K562 (cell line): ENCODE measurements around the gene CKMT2. TPM values are rescaled to one million over a fixed set of nuclear protein-coding genes. Genes with fewer than 3 reads are reported as not detected.

ENCODE experiments used
- DNMT1 ChIP-seq: fragments of 450-650 bp; IDR thresholded peaks from 2 replicates; pipeline ENCODE4 v1.6.1; 2016; ENCODE audit warnings: antibody characterized with exemption, mild to moderate bottlenecking
- GABPB2 ChIP-seq: fragments of 250-450 bp; sonication (Bioruptor Pico); conservative IDR thresholded peaks from 2 replicates; pipeline ENCODE4 v1.5.1; 2021; ENCODE audit warnings: mild to moderate bottlenecking
- MYC ChIP-seq, 2 experiments: fragments of 250-450 bp in 1 of 2; sonication (Bioruptor Pico) in 1 of 2; IDR thresholded peaks; 2 replicates each; pipeline versions ENCODE4 v1.5.1 to v1.6.1; 2012 to 2021; ENCODE audit warnings: low read depth in 2 of 2, borderline replicate concordance in 1 of 2, improper control_type of control experiment in 1 of 2, low read length in 1 of 2, mild to moderate bottlenecking in 1 of 2, moderate library complexity in 1 of 2
- PRMT5 ChIP-seq: sonication (generic); formaldehyde crosslinking; IDR thresholded peaks from 2 replicates; pipeline ENCODE4 v1.5.0; 2020; ENCODE audit warnings: missing genetic modification reagents
- SAFB ChIP-seq: fragments of 200-400 bp; formaldehyde crosslinking; IDR thresholded peaks from 2 replicates; pipeline ENCODE4 v1.6.1; 2017; ENCODE audit warnings: low read depth, low read length, borderline replicate concordance
- SMAD4 ChIP-seq: fragments of 250-450 bp; sonication (Bioruptor Pico); conservative IDR thresholded peaks from 2 replicates; pipeline ENCODE4 v1.8.0; 2021; ENCODE audit warnings: inconsistent platforms, mild to moderate bottlenecking, moderate library complexity
- SUPT5H ChIP-seq: fragments of 450-650 bp; IDR thresholded peaks from 2 replicates; pipeline ENCODE4 v1.6.1; 2016
- TOE1 ChIP-seq, 2 experiments: fragments of 450-650 bp in 1 of 2; sonication (generic) in 1 of 2; formaldehyde crosslinking in 1 of 2; IDR thresholded peaks; 2 replicates each; pipeline versions ENCODE4 v1.7.1 to v1.8.0; 2016 to 2022; ENCODE audit warnings: borderline replicate concordance in 2 of 2, mild to moderate bottlenecking in 2 of 2, antibody characterized with exemption in 1 of 2, inconsistent platforms in 1 of 2, low read depth in 1 of 2, missing genetic modification reagents in 1 of 2, moderate library complexity in 1 of 2
- ZNF436 ChIP-seq: fragments of 250-450, 450-650 bp; sonication (Bioruptor Pico); formaldehyde crosslinking; IDR thresholded peaks from 2 replicates; pipeline ENCODE4 v1.7.0; 2020; ENCODE audit warnings: mild to moderate bottlenecking
- polyA plus RNA-seq, 8 experiments: library from polyadenylated mRNA; depleted of rRNA in 4 of 8; stranded (reverse) in 5 of 8; unstranded in 3 of 8; fragments of >200 nt; fragmentation: Nextera tagmentation in 2 of 8; fragmentation: Illumina TruSeq in 1 of 8; extraction: Ambion mirVana in 2 of 8; extraction: Trizol in 1 of 8; gene quantifications; 2 replicates each; pipeline versions ENCODE4 v1.2.1 to v1.2.3, GENCODE V29; 2011 to 2014; ENCODE audit warnings: inconsistent platforms in 1 of 8, missing spikeins in 1 of 8
- total RNA-seq, 7 experiments: library from RNA; depleted of rRNA in 6 of 7; stranded (reverse); fragments of >200 nt in 6 of 7; fragmentation: Illumina TruSeq in 2 of 7; extraction: Trizol in 2 of 7; gene quantifications; 2 replicates each; pipeline versions ENCODE4 v1.2.1 to v1.2.3, GENCODE V29; 2011 to 2021; ENCODE audit warnings: low replicate concordance in 1 of 7
- TF ChIP-seq, protein P1 (sequence below): fragments of 450-650 bp; formaldehyde crosslinking; IDR thresholded peaks from 2 replicates; pipeline ENCODE4 v1.4.0; 2022; ENCODE audit warnings: missing genetic modification characterization
- TF ChIP-seq, protein P2 (sequence below): sonication (generic); formaldehyde crosslinking; IDR thresholded peaks from 2 replicates; pipeline ENCODE4 v1.8.0; 2022; ENCODE audit warnings: missing genetic modification reagents, mild to moderate bottlenecking, borderline replicate concordance
- TF ChIP-seq, protein P3 (sequence below): fragments of 250-450 bp; sonication (Bioruptor Pico); IDR thresholded peaks from 2 replicates; pipeline ENCODE4 v1.8.0; 2022; ENCODE audit warnings: inconsistent platforms, mild to moderate bottlenecking, moderate library complexity, borderline replicate concordance
- TF ChIP-seq, protein P4 (sequence below): fragments of 150-350 bp; IDR thresholded peaks from 2 replicates; pipeline ENCODE4 v1.6.1; 2014; ENCODE audit warnings: low read depth, mild to moderate bottlenecking, low read length, borderline replicate concordance
- TF ChIP-seq, protein P5 (sequence below): fragments of 450-650 bp; formaldehyde crosslinking; IDR thresholded peaks from 2 replicates; pipeline ENCODE4 v1.4.0; 2020; ENCODE audit warnings: mild to moderate bottlenecking, mixed read lengths
- TF ChIP-seq, protein P6 (sequence below): fragments of 250-450 bp; sonication (Bioruptor Pico); IDR thresholded peaks from 2 replicates; pipeline ENCODE4 v1.5.1; 2021; ENCODE audit warnings: mild to moderate bottlenecking

Gene CKMT2
- total and polyA plus RNA-seq, 9 of the 15 experiments (the other 6 are each of a cell fraction or from before 2014, with no cell fraction given) = 0.03 TPM; not detected in 8

DNA sequence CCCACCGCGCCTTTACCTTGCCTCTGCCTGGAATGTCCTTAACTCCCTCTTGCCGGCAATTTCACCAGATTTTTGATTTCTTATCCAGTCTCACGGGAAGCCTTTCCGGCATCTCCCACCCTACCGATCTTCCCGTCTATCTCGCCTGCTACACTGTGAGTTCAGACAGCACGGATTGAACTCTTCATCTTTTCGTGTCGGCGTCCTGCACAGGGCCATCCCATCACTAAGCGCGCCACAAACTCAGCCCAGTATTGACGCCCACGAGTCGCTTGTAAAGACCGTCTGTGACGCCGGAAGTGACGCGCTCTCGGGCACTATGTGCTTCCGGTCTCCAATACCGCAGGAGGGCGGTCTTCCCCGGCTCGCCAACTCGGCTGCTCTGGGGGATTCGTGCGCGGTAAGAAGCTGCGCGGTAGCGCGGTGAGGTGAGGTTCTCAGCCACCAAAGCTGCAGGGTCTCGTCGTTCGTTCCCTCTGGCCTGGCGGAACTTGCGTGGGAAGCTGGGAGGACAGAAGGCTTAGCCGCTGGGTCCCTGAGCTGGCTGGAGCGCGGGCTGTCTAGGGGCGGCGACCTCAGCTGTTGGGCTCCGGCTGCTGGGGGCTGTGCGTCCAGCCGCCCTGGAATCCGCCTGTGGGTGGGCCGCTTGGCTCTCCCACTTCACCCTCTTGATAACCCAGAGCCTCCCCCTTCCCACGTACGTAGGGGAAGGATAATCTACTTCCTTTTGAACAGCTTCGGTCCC, 68.3 kb downstream of the CKMT2 start, which contains the start of gene ZCCHC9 (continued):
- TF ChIP-seq TOE1 (IDR thresholded peaks at IDR 0.05; ENCODE audit: borderline replicate concordance) = 0 out of 2 replicates have a peak, but pooled peaks have one; percentile 13
- TF ChIP-seq TOE1 (CRISPR knock-in tag; IDR thresholded peaks at IDR 0.05; ENCODE audit: borderline replicate concordance, low read depth) = no peak
- no peak for TF ChIP-seq GABPB2 (CRISPR knock-in tag)
- TF ChIP-seq, protein P1, sequence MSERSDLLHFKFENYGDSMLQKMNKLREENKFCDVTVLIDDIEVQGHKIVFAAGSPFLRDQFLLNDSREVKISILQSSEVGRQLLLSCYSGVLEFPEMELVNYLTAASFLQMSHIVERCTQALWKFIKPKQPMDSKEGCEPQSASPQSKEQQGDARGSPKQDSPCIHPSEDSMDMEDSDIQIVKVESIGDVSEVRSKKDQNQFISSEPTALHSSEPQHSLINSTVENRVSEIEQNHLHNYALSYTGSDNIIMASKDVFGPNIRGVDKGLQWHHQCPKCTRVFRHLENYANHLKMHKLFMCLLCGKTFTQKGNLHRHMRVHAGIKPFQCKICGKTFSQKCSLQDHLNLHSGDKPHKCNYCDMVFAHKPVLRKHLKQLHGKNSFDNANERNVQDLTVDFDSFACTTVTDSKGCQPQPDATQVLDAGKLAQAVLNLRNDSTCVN (CRISPR knock-in tag) = 0 out of 2 replicates have a peak, but pooled peaks have one; percentile 53
- peak; percentile 96 for TF ChIP-seq SUPT5H
- no peak for TF ChIP-seq PRMT5 (CRISPR knock-in tag)
- no peak for TF ChIP-seq SAFB
- TF ChIP-seq, protein P2, sequence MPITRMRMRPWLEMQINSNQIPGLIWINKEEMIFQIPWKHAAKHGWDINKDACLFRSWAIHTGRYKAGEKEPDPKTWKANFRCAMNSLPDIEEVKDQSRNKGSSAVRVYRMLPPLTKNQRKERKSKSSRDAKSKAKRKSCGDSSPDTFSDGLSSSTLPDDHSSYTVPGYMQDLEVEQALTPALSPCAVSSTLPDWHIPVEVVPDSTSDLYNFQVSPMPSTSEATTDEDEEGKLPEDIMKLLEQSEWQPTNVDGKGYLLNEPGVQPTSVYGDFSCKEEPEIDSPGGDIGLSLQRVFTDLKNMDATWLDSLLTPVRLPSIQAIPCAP (CRISPR knock-in tag) = no peak
- no peak; the same call in 1 of the 2 replicates for TF ChIP-seq MYC (IDR thresholded peaks at IDR 0.05; ENCODE audit: low read depth, low read length)
- no peak for TF ChIP-seq MYC (CRISPR knock-in tag; IDR thresholded peaks at IDR 0.05; ENCODE audit: borderline replicate concordance, low read depth)
- TF ChIP-seq, protein P3, sequence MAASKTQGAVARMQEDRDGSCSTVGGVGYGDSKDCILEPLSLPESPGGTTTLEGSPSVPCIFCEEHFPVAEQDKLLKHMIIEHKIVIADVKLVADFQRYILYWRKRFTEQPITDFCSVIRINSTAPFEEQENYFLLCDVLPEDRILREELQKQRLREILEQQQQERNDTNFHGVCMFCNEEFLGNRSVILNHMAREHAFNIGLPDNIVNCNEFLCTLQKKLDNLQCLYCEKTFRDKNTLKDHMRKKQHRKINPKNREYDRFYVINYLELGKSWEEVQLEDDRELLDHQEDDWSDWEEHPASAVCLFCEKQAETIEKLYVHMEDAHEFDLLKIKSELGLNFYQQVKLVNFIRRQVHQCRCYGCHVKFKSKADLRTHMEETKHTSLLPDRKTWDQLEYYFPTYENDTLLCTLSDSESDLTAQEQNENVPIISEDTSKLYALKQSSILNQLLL = no peak
- no peak for TF ChIP-seq ZNF436 (CRISPR knock-in tag)
- TF ChIP-seq SMAD4 = no peak
- TF ChIP-seq, protein P4, sequence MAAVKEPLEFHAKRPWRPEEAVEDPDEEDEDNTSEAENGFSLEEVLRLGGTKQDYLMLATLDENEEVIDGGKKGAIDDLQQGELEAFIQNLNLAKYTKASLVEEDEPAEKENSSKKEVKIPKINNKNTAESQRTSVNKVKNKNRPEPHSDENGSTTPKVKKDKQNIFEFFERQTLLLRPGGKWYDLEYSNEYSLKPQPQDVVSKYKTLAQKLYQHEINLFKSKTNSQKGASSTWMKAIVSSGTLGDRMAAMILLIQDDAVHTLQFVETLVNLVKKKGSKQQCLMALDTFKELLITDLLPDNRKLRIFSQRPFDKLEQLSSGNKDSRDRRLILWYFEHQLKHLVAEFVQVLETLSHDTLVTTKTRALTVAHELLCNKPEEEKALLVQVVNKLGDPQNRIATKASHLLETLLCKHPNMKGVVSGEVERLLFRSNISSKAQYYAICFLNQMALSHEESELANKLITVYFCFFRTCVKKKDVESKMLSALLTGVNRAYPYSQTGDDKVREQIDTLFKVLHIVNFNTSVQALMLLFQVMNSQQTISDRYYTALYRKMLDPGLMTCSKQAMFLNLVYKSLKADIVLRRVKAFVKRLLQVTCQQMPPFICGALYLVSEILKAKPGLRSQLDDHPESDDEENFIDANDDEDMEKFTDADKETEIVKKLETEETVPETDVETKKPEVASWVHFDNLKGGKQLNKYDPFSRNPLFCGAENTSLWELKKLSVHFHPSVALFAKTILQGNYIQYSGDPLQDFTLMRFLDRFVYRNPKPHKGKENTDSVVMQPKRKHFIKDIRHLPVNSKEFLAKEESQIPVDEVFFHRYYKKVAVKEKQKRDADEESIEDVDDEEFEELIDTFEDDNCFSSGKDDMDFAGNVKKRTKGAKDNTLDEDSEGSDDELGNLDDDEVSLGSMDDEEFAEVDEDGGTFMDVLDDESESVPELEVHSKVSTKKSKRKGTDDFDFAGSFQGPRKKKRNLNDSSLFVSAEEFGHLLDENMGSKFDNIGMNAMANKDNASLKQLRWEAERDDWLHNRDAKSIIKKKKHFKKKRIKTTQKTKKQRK = no peak
- TF ChIP-seq, protein P5, sequence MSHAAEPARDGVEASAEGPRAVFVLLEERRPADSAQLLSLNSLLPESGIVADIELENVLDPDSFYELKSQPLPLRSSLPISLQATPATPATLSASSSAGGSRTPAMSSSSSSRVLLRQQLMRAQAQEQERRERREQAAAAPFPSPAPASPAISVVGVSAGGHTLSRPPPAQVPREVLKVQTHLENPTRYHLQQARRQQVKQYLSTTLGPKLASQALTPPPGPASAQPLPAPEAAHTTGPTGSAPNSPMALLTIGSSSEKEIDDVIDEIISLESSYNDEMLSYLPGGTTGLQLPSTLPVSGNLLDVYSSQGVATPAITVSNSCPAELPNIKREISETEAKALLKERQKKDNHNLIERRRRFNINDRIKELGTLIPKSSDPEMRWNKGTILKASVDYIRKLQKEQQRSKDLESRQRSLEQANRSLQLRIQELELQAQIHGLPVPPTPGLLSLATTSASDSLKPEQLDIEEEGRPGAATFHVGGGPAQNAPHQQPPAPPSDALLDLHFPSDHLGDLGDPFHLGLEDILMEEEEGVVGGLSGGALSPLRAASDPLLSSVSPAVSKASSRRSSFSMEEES (CRISPR knock-in tag) = no peak
- TF ChIP-seq DNMT1 = no peak
- TF ChIP-seq, protein P6, sequence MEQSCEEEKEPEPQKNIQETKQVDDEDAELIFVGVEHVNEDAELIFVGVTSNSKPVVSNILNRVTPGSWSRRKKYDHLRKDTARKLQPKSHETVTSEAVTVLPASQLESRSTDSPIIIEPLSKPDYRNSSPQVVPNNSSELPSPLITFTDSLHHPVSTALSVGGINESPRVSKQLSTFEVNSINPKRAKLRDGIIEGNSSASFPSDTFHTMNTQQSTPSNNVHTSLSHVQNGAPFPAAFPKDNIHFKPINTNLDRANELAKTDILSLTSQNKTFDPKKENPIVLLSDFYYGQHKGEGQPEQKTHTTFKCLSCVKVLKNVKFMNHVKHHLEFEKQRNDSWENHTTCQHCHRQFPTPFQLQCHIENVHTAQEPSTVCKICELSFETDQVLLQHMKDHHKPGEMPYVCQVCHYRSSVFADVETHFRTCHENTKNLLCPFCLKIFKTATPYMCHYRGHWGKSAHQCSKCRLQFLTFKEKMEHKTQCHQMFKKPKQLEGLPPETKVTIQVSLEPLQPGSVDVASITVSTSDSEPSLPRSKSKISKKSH (CRISPR knock-in tag) = no peak
